Hypothalamus (tissue), 51 donors: Measurements from ENCODE around the gene MR1.

Source experiments
- DNase-seq, 51 donors: peaks; one replicate each; lab custom pipeline; 2025; lab: John Stamatoyannopoulos, UW

The MR1 gene

DNA sequence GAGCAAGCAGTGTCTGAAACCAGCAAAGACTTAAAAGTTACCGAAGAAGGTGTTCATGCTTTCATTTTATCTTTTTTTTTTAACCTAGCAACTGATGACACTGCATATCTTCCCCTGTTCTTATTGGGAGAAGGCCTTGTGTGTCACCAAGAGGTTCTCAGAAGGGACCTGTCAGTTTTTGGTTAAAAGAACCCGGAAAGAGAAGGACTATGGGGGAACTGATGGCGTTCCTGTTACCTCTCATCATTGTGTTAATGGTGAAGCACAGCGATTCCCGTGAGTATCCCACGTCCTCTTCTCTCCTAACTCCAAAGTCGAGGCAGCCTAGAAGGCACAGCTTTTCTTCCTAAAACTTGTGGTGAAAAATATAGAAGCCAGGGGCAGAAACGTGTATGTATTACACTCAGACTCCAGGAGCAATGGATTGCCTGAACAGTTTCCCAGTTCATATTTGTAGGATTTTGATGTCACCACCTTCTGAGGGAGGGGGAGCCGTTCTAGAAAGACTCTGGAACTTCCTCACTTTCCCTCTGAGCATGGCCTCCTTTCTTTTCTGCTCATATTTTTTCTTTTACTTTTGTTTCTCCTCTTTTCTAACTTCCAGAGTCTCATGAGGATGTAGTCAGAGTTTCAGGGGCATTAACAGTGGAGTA, at the start of gene MR1:
Gene MR1 (plus strand): TSS at position 185 of the 653 bp plus-strand sequence. CDS start 25 bp downstream, at position 210.
- DNase-seq, result peak in 11 of 51 donors; percentile 4 to 65 (median 13)

DNA sequence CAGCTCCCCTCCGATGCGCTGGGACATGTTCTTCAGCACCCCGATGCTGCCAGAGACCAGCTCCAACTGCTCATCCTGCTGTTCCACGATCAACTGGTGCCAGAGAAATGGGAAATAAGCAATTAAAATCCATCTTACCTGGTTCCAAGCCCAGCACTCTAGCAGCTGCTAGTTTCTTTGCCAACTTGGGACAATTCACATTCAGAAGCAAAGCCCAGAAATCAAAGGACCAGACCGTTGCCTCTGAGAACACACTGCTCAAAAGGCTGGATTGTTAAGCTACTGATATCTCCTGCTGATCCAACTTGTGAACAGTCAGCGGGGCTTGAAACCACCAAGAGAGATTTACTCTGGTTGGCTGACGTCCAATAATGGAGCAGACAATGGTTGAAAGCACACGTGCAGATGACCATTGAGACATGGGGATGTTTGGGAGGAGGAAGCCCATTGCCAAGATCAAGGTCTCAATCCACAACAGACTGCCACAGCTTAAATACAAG, 45.5 kb upstream of the MR1 start:
- DNase-seq, result peak in 6 of 51 donors; percentile 10 to 31 (median 20)

DNA sequence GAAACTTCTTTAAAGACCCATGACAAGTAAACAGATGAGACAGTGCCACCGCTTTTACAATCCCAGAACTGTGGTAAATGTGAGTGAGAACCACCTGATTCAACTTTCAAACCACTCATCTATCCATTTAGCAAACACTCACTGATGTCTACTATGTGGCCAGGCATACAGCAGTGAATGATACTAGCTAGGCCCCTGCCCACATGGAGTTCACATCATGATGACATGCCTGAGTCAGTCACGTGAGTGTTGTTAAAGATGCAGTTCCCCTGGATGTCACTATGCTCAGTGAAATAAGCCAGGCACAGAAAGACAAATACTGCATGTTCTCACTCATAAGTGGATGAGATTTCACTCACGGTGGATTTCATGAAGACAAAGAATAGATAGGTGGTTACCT, 39.5 kb upstream of the MR1 start:
- no peak for DNase-seq

DNA sequence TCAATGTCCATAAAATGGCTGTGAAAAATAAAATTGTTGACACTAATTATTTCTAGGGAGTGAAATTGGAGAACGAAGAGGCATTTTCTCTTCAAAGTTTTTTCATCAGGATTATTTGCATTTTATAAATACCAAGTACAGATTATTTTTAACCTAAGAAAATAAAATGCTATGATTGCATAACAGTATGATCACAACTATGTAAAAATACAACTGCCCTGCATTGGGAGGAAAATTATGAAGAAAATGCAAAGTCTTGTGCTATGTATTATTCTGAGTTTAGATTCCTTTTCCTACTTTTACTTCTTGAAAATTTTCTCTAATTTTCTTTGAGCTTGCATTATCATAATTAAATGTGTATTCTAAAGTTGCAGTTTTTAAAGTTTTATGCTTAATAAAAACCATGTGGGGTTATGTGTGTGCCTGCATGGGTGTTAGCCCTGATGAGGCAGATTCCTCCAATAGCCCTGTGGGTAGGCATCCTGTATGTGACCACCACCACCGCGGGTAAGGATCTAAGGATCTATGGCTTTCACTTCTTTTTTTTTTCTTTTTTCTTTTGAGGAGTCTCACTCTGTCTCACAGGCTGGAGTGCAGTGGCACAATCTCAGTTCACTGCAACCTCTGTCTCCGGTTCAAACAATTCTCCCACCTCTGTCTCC, 35.8 kb upstream of the MR1 start:
- no peak for DNase-seq

DNA sequence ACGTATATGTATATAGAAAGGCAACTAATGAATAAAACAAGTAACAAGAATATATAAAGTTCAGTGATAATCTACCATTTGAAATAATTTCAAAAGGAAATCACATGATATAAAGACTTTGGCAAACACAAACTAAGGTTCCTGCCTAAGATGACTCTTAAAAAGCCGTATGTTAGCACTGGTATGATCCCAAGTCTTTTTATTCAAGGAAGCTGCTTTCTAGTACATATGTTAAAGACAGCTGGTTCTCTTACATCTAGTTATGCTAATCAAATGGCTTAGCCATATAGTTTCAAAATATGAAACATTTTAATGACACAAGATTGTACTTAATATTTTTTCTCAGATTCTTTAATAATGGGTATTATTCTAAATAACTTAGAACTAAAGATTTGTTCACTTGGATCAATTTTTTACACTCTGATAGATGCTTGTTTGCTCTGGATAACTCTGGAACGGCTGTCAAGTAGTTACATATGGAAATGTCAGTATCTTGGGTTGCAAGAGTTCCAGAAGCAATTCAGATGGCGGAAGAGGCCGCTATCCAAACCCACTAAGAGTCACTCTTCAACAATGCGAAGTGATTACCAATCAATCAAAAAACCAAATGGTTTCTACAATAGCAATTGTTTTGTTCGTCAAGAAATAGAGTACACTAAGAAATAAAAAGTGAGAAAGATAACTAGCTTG, 32.5 kb upstream of the MR1 start:
- no peak for DNase-seq

DNA sequence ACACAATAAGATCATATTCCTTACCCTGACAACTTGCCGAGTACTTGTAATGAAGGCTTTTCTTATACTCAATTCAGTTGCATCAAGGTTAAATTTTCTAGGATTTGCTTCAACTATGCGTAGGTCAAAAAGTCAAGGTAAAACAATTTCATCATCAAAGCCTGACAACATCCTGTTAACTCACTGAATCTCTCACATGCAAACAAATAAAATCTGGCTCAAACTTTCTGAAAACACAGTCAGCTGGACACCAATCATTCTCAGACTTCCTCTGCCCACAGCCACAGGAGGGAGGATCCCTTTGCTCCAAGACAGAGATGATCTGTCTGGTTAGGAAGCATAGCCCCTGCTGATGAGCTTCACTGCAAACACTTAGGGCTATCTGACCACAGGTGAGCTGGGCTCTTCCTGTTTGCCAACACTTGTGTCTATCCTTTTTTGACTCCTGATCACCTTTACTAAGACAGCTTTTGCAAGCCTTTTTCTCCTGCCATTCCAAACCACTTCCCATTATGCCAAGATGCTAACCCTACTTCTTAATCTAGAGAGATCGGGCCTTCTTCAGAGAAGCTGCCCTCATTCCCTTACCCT, 31.1 kb upstream of the MR1 start:
- DNase-seq, result no peak

DNA sequence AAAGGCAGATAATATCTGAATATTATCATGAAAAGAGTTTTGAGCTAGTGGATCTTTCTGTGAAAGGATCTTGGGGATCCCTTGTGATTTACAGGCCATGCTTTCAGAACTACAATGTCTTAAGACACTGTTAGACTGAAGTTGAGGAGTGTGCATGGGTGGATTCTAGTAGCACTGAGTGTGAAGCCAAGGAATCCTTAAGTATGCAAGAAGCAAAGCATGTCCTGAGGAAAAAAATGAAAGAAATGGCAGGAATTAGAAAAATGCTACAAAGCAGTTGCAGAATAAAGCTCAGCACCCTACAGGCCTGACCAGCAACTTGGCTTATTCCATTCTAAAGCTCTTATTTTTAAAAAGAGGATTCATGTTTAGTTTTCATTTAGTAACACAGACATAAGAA, 23.0 kb upstream of the MR1 start:
- DNase-seq, result no peak

DNA sequence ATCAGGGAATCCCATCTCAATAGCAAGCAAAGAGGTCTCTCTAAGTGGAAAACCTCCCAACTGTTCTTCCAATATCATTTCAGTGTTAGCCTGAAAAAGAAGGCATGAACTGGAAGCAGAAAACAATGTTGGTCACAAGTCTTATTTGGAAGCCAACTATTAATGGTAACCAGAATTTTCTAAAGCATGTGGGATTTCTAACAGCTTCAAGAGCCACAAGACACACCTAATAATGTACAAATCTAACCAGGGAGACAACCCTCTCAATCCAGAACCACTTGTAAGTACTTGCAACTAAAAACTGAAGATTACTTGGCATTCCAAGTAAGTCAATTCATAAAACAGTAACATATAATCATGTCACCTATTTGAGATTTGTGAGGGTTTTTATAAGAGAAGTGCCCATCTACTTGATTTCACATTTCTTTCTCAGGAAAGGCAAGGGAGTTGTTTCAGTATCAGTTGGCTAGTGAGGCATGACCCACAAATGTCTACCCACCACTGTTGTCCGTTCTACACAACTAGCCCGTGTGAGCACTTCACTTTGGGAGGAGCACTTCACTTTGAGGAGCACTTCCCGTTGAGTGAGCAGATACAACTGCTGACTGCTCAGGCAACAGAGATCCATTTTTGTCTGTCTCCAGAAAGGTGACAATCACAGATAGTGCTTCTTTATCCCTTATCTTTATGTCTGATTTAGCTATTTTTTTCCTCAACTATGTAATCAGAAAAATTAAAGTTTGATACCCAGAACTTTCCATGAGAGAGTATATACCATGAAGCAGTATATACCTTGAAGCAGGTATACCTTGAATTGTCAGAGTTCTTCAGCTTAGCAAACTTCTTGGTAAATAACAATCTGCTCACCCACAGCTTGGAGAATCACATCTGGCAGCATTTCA, 22.2 kb upstream of the MR1 start:
- DNase-seq, result no peak

DNA sequence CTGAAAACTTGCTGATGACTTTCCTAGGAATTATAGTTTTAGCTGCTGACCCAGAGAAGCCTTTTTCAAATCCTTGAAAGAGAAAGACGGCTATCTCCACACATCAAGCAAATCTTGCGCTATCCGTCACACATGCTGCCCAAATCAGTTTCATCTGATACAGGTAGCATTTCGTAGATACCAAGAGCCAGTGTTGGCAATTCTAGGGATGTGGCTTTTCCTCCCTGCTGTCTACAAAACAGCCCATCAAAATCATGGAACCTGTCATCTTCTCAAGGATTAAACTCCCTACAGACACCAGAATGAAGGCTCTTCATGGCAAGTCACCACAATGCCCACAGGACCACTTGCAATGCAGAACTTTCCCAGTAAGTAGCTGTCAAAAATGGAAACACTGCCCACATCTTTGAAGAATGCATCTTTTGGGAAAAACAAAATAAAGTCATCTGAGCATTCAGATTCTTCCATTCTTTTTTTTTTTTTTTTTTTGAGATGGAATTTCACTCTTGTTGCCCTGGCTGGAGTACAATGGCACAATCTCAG, 21.5 kb upstream of the MR1 start:
- no peak for DNase-seq

DNA sequence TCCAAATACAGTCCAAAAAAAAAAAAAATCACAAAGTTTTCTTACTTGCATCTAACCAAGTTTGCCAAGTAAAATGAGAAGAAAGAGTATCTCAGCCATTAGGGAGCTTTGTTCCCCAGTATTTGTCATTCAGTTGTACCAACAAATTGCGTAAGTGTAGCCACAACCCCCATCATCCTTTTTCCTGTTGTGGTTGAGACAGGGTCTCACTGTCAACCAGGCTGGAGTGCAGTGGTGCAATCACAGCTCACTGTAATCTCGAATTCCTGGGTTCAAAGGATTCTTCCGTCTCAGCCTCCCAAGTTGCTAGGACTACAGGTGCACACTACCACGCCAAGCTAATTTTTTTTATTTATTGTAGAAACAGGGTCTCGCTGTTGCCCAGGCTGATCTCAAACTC, 20.6 kb upstream of the MR1 start:
- DNase-seq, result peak in 3 of 51 donors; percentile 4 to 11 (median 7)

DNA sequence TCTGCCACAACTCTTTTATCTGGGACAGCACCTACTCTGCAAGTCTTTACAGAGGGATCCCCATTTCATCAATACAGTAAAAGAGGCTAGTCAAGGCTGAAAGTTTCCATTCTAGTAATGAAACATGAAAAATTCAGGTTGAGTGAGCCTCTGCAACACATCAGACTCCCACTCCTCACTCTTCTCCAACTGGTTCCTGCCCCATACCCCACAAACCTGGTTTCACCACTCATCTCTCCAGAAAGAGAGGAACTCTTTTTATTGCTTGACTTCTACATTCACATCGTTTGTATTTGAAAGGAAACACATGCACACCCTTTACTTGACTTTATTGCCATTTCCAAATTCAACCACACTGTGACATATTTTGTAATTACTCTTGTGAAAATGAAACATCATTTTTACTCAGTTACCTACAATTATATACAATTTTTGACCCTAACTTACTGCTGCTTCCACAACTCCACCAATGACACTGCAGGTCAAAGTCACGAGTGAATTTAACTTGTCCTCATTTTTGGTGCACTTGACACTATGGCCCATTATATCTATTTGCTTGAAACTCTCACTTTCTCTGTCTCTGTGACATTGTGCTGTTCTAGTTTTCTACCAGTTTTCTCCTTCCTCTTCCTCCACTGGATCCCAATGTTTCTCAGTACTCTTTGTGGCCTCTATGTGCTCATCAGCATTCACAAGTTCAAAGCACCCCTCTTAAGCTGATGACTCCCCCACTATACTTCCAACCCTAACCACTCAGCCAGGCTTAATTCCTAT, 19.1 kb upstream of the MR1 start:
- DNase-seq, result no peak

DNA sequence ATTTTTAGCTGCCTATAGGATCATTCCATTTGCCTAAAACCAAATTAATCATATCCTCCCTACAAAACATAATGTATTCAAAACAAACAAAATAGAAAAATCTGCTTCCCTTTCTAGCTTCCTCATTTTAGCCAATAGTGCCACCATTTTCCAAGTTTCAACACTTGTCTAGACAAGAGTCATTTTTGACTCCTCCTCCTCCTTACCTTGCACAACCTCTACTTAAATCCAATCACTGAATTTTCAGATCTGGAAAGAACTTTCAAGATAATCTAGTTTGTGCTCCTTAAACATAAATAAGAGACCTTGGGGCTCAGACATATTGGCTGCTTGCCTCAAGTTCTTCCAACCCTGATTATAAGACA, 18.6 kb upstream of the MR1 start:
- no peak for DNase-seq

DNA sequence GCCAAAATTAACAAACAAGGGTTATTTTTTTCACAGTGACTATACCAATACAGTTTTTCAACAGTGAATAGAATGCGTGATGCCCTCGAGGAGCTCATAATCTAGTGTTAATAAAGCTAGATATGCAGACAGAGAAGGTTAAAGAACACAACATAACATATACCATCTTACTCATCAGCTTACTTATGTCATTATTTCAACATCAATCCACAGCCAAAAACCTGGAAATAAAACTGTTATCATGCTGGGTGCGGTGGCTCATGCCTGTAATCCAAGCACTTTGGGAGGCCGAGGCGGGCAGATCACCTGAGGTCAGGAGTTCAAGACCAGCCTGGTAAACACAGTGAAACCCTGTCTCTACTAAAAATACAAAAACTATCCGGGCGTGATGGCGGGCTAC, 17.2 kb upstream of the MR1 start:
- DNase-seq, result no peak

DNA sequence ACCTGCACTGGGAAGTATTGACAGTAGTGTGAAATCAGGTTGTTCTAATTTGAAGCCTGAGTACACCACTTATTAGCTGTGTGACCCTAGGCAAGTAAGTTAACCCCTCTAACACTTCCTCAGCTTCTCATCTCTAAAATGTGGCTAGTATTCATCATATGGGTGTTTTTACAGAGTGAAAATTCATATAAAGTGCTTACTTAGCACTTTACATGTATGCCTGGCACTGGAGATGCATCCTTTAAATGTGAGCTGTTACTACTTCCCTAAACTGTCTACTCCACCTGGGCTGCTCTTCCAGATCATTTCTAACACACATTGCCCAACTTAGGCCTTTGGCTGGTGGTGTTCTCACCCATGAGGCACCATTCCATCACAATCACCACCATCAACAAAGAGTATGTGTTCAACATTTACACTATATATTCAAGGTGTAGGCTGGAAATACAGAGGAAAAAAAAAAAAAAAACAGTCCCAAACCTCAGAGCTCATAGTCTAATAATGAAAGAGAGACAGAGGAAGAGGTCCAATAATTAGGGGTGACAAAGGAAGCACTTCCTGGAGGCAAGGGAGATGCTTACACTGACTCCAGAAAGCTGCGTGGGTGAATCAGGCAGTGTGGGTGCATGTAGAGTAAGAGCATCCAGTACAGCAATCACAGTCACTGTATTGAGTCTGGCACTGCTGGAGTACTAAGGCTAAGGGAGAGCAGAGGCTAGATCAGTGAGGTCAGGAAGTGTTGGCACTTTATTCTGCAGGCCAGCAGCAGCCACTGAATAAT, 14.7 kb upstream of the MR1 start:
- no peak for DNase-seq

DNA sequence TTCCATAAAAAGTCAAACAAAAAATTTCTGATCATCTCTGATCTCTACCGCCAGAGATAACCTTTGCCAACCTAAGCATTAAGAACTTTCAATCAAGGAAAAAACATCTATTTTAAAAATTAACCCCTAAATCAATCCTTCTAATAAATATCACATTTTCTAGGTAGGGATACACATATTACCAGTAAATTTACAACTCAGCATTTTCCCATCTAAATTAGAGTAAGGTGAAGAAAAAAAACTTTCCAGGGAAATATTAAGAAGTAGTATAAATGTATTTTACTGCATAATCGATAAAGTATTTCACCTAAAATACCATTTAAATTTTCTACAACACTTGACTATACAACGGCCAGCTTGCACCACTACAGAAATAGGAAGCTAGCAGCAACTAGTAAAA, 12.6 kb upstream of the MR1 start:
- no peak for DNase-seq

DNA sequence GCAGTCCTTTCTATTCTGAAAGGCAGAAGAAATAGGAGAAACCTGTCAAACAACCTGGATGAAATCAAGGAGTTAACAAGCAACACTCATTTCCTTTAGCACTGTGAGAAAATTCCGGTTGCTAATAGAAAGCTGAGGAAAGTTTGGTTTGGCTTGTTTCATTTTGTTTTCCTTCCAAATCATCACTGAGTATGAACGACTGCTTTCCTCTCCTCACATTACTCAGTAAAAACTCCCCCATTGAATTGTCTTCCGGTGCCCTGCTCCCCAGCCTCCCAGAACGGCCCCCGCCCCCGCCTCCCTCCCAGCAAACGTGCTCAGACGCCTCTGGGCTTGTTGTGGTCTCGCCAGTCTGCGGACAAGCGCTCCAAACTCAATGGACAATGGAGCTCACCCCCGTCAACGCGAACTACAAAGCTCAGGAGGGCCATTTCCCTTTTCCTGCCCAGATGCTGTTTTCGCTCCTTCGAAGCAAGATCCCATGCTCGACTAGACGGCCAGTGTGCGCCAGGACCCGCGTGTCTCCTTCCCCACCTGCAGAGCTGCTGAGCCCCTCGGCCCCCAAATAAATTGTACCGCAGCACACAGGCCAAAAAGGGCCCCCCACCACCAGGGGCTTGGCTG, 11.9 kb upstream of the MR1 start:
- DNase-seq, result peak in 45 of 51 donors; percentile 21 to 80 (median 49)

DNA sequence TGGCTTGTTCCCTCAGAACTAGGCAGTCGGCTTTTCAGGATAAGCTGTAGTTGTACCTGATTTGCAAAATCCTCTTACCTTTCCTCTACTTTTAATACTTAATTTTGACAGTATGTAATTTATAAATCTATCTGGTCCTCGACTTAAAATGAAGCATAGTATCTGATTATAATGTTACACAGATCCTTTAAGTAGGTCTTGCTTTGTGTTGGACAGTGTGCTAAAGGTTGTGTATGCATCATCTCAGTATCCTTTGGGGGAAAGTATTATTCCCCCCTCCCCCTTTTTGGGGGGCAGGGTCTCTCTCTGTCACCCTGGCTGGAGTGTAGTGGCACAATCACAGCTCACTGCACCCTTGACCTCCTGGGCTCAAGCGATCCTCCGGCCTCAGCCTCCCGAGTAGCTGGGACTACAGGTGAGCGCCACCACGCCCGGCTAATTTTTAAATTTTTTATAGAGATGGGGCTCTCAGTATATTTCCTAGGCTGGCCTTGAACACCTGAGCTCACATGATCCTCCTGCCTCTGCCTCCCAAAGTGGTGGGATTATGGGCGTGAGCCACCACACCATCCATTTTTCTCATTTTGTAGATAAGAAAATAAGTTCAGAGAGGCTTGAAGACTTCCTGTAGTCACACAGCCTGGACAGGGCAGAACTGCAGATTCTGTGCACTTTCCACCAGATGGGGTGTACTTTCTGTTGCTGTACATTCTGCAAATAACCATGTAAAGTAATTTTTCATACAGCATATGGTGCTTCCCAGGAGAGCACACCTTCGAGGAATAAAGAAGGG, 10.3 kb upstream of the MR1 start:
- DNase-seq, result no peak
